ENCODE data around the gene SMYD3.

Gene SMYD3

DNA sequence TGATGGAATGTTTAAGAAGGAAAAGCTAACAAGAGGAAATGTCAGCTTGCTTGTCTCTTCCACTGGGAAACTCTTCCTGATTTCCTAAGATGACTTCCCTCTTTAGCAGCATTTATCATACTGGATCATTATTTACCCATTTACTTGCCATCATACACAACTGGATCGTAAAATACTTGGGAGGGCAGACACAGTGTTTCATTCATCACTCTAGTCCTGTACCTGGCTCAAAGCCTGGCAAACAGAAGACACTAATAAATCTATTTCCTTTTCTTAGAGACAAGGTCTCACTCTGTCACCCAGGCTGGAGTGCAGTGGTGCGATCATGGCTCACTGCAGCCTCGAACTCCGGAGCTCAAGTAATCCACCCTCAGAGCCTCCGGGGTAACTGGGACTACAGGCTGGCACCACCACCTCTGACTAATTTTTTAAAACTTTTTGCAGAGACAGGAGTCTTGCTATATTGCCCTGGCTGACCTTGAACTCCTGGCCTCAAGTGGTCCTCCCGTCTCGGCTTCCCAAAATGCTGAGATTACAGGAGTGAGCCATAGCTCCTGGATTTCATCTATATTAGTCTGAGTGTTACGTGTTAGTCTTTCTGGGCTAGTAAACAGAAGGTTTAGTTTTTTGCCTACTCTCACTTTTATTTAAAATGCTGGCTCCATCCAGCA is 574.6 kb downstream of the SMYD3 start:
- H3K36me3 ChIP-seq (ENCODE audit: control insufficient read depth in 2 of 2, insufficient read depth in 1 of 2, low read length in 2 of 2), result no peaks in the 10 kb centered on the region
- no peaks in the 10 kb centered on the region for H3K9me3 ChIP-seq (ENCODE audit: control insufficient read depth, insufficient read depth, low read depth, low read length)
- H3K4me3 ChIP-seq (ENCODE audit: low read depth, low read length), result no peak overlapping the region
- H3K4me1 ChIP-seq (ENCODE audit: control insufficient read depth, insufficient read depth, low read length), result no peaks in the 10 kb centered on the region
- no peak overlapping the region for H3K27ac ChIP-seq (ENCODE audit: extremely low read depth, low read depth, low read length)
- CTCF ChIA-PET, result no interaction called here
- POLR2A ChIA-PET, result no interaction called here
- TF ChIP-seq GLIS1 (tag by site-specific recombination; IDR thresholded peaks at IDR 0.05) (no peak), ZNF777 (tag by site-specific recombination; IDR thresholded peaks at IDR 0.05; ENCODE audit: borderline replicate concordance) (no peak), TCF7L2 (IDR thresholded peaks at IDR 0.05; ENCODE audit: borderline replicate concordance, low read depth, low read length) (no peak), ZFP37 (tag by site-specific recombination; IDR thresholded peaks at IDR 0.05) (no peak), ZNF501 (tag by site-specific recombination; IDR thresholded peaks at IDR 0.05) (no peak), GFI1B (tag by site-specific recombination; IDR thresholded peaks at IDR 0.05) (no peak), ZNF114 (tag by site-specific recombination; IDR thresholded peaks at IDR 0.05) (no peak), SP2 (tag by site-specific recombination; IDR thresholded peaks at IDR 0.05) (no peak), ZNF585B (tag by site-specific recombination; IDR thresholded peaks at IDR 0.05) (no peak), ZNF677 (tag by site-specific recombination; IDR thresholded peaks at IDR 0.05) (no peak)
- TF ChIP-seq, protein P1, sequence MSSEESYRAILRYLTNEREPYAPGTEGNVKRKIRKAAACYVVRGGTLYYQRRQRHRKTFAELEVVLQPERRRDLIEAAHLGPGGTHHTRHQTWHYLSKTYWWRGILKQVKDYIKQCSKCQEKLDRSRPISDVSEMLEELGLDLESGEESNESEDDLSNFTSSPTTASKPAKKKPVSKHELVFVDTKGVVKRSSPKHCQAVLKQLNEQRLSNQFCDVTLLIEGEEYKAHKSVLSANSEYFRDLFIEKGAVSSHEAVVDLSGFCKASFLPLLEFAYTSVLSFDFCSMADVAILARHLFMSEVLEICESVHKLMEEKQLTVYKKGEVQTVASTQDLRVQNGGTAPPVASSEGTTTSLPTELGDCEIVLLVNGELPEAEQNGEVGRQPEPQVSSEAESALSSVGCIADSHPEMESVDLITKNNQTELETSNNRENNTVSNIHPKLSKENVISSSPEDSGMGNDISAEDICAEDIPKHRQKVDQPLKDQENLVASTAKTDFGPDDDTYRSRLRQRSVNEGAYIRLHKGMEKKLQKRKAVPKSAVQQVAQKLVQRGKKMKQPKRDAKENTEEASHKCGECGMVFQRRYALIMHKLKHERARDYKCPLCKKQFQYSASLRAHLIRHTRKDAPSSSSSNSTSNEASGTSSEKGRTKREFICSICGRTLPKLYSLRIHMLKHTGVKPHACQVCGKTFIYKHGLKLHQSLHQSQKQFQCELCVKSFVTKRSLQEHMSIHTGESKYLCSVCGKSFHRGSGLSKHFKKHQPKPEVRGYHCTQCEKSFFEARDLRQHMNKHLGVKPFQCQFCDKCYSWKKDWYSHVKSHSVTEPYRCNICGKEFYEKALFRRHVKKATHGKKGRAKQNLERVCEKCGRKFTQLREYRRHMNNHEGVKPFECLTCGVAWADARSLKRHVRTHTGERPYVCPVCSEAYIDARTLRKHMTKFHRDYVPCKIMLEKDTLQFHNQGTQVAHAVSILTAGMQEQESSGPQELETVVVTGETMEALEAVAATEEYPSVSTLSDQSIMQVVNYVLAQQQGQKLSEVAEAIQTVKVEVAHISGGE (tag by site-specific recombination; conservative IDR thresholded peaks at IDR 0.05; ENCODE audit: low read depth), result no peak

DNA sequence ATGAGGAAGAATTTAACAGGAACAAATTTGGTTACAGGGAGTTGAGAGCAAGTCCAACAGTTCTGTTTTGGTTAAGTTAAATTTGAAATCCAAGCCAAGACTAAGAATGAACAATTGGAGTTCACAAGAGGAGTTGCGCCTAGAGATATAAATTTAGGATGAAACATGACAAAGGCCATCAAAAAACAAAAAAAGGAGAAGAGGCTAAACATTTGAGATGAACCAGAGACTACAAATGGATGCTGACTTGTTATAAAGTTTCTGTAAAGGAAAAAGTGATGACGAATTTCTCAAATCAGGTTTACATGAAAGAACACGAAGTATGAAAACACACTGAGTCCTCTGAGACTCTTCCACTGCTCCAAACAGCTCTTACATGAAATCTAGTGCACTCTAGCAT is 575.6 kb downstream of the SMYD3 start:
- no peaks in the 10 kb centered on the region for H3K9me3 ChIP-seq (ENCODE audit: control insufficient read depth, insufficient read depth, low read depth, low read length)
- no peaks in the 10 kb centered on the region for H3K36me3 ChIP-seq (ENCODE audit: control insufficient read depth in 2 of 2, insufficient read depth in 1 of 2, low read length in 2 of 2)
- no peaks in the 10 kb centered on the region for H3K4me1 ChIP-seq (ENCODE audit: control insufficient read depth, insufficient read depth, low read length)
- CTCF ChIA-PET, result no interaction called here
- TF ChIP-seq KLF7 (tag by site-specific recombination; IDR thresholded peaks at IDR 0.05; ENCODE audit: borderline replicate concordance), result no peak
- no peak for TF ChIP-seq ZNF768 (tag by site-specific recombination; IDR thresholded peaks at IDR 0.05)
- TF ChIP-seq, protein P2, sequence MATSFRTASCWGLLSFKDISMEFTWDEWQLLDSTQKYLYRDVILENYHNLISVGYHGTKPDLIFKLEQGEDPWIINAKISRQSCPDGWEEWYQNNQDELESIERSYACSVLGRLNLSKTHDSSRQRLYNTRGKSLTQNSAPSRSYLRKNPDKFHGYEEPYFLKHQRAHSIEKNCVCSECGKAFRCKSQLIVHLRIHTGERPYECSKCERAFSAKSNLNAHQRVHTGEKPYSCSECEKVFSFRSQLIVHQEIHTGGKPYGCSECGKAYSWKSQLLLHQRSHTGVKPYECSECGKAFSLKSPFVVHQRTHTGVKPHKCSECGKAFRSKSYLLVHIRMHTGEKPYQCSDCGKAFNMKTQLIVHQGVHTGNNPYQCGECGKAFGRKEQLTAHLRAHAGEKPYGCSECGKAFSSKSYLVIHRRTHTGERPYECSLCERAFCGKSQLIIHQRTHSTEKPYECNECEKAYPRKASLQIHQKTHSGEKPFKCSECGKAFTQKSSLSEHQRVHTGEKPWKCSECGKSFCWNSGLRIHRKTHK (tag by site-specific recombination; IDR thresholded peaks at IDR 0.05), result no peak
- TF ChIP-seq ZNF426 (tag by site-specific recombination; IDR thresholded peaks at IDR 0.05), result no peak
- no peak for TF ChIP-seq ZNF302 (tag by site-specific recombination; IDR thresholded peaks at IDR 0.05; ENCODE audit: low read depth)
- TF ChIP-seq ZNF274 (IDR thresholded peaks at IDR 0.05; ENCODE audit: low read length), result no peak
- no peak for TF ChIP-seq ZNF274 (tag by site-specific recombination; IDR thresholded peaks at IDR 0.05; ENCODE audit: borderline replicate concordance)
- no peak for TF ChIP-seq SP2 (tag by site-specific recombination; IDR thresholded peaks at IDR 0.05)
- TF ChIP-seq ZNF140 (tag by site-specific recombination; IDR thresholded peaks at IDR 0.05), result no peak
- TF ChIP-seq, protein P3, sequence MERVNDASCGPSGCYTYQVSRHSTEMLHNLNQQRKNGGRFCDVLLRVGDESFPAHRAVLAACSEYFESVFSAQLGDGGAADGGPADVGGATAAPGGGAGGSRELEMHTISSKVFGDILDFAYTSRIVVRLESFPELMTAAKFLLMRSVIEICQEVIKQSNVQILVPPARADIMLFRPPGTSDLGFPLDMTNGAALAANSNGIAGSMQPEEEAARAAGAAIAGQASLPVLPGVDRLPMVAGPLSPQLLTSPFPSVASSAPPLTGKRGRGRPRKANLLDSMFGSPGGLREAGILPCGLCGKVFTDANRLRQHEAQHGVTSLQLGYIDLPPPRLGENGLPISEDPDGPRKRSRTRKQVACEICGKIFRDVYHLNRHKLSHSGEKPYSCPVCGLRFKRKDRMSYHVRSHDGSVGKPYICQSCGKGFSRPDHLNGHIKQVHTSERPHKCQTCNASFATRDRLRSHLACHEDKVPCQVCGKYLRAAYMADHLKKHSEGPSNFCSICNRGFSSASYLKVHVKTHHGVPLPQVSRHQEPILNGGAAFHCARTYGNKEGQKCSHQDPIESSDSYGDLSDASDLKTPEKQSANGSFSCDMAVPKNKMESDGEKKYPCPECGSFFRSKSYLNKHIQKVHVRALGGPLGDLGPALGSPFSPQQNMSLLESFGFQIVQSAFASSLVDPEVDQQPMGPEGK (tag by site-specific recombination; IDR thresholded peaks at IDR 0.05), result no peak
- no peak for TF ChIP-seq ZNF837 (tag by site-specific recombination; IDR thresholded peaks at IDR 0.05)
- TF ChIP-seq EGR2 (tag by site-specific recombination; IDR thresholded peaks at IDR 0.05; ENCODE audit: low read depth), result no peak
- TF ChIP-seq ZNF394 (tag by site-specific recombination; IDR thresholded peaks at IDR 0.05; ENCODE audit: borderline replicate concordance), result no peak
- TF ChIP-seq, protein P4, sequence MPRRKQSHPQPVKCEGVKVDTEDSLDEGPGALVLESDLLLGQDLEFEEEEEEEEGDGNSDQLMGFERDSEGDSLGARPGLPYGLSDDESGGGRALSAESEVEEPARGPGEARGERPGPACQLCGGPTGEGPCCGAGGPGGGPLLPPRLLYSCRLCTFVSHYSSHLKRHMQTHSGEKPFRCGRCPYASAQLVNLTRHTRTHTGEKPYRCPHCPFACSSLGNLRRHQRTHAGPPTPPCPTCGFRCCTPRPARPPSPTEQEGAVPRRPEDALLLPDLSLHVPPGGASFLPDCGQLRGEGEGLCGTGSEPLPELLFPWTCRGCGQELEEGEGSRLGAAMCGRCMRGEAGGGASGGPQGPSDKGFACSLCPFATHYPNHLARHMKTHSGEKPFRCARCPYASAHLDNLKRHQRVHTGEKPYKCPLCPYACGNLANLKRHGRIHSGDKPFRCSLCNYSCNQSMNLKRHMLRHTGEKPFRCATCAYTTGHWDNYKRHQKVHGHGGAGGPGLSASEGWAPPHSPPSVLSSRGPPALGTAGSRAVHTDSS (tag by site-specific recombination; IDR thresholded peaks at IDR 0.05), result no peak
- TF ChIP-seq, protein P5, sequence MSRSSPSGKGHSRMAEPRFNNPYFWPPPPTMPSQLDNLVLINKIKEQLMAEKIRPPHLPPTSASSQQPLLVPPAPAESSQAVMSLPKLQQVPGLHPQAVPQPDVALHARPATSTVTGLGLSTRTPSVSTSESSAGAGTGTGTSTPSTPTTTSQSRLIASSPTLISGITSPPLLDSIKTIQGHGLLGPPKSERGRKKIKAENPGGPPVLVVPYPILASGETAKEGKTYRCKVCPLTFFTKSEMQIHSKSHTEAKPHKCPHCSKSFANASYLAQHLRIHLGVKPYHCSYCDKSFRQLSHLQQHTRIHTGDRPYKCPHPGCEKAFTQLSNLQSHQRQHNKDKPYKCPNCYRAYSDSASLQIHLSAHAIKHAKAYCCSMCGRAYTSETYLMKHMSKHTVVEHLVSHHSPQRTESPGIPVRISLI (tag by site-specific recombination; IDR thresholded peaks at IDR 0.05), result no peak
- no peak overlapping the region for H3K27ac ChIP-seq (ENCODE audit: extremely low read depth, low read depth, low read length)
- POLR2A ChIA-PET, result no interaction called here
- H3K4me3 ChIP-seq (ENCODE audit: low read depth, low read length), result no peak overlapping the region
